ENCODE results near the gene PCBP3.

DNA sequence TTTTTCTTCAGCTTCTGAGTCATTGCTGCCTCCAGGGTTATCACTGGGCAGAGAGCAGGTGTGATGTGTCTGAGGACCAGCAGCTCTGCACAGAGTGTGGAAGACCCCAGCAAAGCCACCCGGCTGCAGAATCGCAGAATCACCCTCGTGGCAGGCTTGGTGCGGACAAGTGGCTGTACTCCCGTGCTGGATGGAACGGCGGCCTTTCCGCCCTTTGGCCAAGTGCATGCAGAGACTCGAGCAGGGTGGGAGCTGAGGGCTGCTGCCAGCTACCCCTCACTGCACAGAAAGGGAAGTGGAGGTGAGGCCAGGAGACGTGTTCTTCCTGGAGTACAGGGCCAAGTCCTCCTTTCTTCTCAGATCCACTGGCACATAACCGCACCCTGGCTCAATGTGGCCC is 162.5 kb downstream of the PCBP3 start:
- TF ChIP-seq, protein P1, sequence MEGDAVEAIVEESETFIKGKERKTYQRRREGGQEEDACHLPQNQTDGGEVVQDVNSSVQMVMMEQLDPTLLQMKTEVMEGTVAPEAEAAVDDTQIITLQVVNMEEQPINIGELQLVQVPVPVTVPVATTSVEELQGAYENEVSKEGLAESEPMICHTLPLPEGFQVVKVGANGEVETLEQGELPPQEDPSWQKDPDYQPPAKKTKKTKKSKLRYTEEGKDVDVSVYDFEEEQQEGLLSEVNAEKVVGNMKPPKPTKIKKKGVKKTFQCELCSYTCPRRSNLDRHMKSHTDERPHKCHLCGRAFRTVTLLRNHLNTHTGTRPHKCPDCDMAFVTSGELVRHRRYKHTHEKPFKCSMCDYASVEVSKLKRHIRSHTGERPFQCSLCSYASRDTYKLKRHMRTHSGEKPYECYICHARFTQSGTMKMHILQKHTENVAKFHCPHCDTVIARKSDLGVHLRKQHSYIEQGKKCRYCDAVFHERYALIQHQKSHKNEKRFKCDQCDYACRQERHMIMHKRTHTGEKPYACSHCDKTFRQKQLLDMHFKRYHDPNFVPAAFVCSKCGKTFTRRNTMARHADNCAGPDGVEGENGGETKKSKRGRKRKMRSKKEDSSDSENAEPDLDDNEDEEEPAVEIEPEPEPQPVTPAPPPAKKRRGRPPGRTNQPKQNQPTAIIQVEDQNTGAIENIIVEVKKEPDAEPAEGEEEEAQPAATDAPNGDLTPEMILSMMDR (conservative IDR thresholded peaks at IDR 0.05), result no peak
- no peak for TF ChIP-seq EZH2 (IDR thresholded peaks at IDR 0.05; ENCODE audit: low read depth)
